ENCODE data around the gene OLFML2B.

- TF ChIP-seq EZH2phosphoT487 (IDR thresholded peaks at IDR 0.05; ENCODE audit: borderline replicate concordance, low read depth) (no peak), MXI1 (IDR thresholded peaks at IDR 0.05; ENCODE audit: low read depth, low read length) (no peak), CTCF (IDR thresholded peaks at IDR 0.05) (no peak), EP300 (IDR thresholded peaks at IDR 0.05; ENCODE audit: borderline replicate concordance in 1 of 2, low read depth in 1 of 2, low read length in 1 of 2) (no peak)
Observed at GRCh38 chr1:162023181-162023546, 505 bp downstream of the OLFML2B start.

Data from SK-N-SH (cell line).